Neural crest cell (in vitro differentiated cells): Measurements from ENCODE around the gene S1PR3. TPM values are rescaled to one million over a fixed set of nuclear protein-coding genes. Genes with fewer than 3 reads are reported as not detected.

Experiments
- DNase-seq: peaks from one replicate; pipeline ENCODE4 v3.0.0; 2021; ENCODE audit warnings: low read depth, mixed read lengths, low spot score
- H3K27ac Mint-ChIP-seq: one replicate; pipeline ENCODE4 v1.8.0; 2021; ENCODE audit warnings: mild to moderate bottlenecking, mixed read lengths; ENCODE audit not compliant: unreplicated experiment
- H3K27me3 Mint-ChIP-seq: 2 replicates; pipeline ENCODE4 v1.8.0; 2021; ENCODE audit warnings: low read depth, mild to moderate bottlenecking, mixed read lengths
- H3K36me3 Mint-ChIP-seq: 2 replicates; pipeline ENCODE4 v1.8.0; 2021; ENCODE audit warnings: low read depth, mild to moderate bottlenecking, mixed read lengths
- H3K4me1 Mint-ChIP-seq: 2 replicates; pipeline ENCODE4 v1.8.0; 2021; ENCODE audit warnings: mixed read lengths
- H3K4me3 Mint-ChIP-seq: one replicate; pipeline ENCODE4 v1.8.0; 2021; ENCODE audit warnings: mild to moderate bottlenecking, mixed read lengths
- H3K9me3 Mint-ChIP-seq: 2 replicates; pipeline ENCODE4 v1.8.0; 2021; ENCODE audit warnings: mixed read lengths
- total RNA-seq: library from RNA; stranded (reverse); gene quantifications from 2 replicates; pipeline ENCODE4 v1.2.1, GENCODE V29; 2021
- TF ChIP-seq, protein P1 (sequence below): fragments of 200-600 bp; sonication (generic); conservative IDR thresholded peaks from 2 replicates; pipeline ENCODE4 v1.5.0; 2021; ENCODE audit warnings: antibody characterized with exemption, mild to moderate bottlenecking

The S1PR3 gene
- total RNA-seq, 1 donor from 2014 or later, result 7.9 TPM

DNA sequence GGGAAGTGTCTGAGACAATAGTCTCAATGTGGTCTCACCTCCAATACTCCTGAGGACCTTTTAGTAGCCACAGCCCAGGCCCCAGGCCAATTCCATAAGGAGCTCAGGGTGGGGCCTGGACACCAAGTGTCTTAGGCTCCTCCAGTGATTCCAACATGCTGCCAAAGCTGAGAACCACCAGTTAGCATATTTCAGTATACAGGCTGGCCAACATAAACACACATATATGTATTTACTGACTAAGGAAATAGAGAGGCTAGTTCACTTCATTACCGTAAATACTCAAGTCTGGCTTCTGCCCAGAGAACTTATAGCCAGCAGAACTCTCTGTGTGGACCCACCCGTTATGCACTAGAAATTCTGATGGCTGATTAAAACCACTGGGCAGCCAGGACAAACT, 24.1 kb downstream of the S1PR3 start:
- DNase-seq, result no peak
- peaks cover 41% of the 10 kb centered on the region for H3K36me3 Mint-ChIP-seq
- H3K27ac Mint-ChIP-seq, result no peak overlapping the region
- TF ChIP-seq, protein P1, sequence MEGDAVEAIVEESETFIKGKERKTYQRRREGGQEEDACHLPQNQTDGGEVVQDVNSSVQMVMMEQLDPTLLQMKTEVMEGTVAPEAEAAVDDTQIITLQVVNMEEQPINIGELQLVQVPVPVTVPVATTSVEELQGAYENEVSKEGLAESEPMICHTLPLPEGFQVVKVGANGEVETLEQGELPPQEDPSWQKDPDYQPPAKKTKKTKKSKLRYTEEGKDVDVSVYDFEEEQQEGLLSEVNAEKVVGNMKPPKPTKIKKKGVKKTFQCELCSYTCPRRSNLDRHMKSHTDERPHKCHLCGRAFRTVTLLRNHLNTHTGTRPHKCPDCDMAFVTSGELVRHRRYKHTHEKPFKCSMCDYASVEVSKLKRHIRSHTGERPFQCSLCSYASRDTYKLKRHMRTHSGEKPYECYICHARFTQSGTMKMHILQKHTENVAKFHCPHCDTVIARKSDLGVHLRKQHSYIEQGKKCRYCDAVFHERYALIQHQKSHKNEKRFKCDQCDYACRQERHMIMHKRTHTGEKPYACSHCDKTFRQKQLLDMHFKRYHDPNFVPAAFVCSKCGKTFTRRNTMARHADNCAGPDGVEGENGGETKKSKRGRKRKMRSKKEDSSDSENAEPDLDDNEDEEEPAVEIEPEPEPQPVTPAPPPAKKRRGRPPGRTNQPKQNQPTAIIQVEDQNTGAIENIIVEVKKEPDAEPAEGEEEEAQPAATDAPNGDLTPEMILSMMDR, result no peak
- no peaks in the 10 kb centered on the region for H3K9me3 Mint-ChIP-seq
- H3K27me3 Mint-ChIP-seq, result no peaks in the 10 kb centered on the region
- H3K4me3 Mint-ChIP-seq, result no peak overlapping the region
- H3K4me1 Mint-ChIP-seq, result no peaks in the 10 kb centered on the region

DNA sequence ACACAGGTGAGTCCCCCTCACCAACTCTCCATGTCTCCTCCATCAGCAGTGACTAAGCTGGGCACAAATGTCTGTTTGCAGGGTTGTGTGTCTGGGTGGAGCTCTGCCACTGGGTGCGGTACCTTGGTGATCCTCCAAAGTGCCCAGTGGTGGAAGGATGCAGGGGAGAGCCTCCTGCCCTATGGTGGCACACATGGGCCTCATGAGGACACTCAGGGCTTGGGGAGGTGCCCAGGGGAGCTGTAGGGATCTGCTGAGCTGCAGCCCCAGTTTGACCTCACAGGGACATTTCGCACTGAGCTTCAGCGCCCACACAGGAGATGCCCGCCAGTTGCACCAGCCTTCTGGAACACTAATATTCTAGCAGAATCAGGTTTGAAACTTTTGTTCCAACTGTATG, 29.5 kb downstream of the S1PR3 start:
- H3K9me3 Mint-ChIP-seq, result no peaks in the 10 kb centered on the region
- peaks cover 18% of the 10 kb centered on the region for H3K4me1 Mint-ChIP-seq
- TF ChIP-seq, protein P1, result no peak
- H3K27ac Mint-ChIP-seq, result no peak overlapping the region
- no peaks in the 10 kb centered on the region for H3K27me3 Mint-ChIP-seq
- H3K4me3 Mint-ChIP-seq, result no peak overlapping the region
- peaks cover 40% of the 10 kb centered on the region for H3K36me3 Mint-ChIP-seq
- DNase-seq, result no peak

DNA sequence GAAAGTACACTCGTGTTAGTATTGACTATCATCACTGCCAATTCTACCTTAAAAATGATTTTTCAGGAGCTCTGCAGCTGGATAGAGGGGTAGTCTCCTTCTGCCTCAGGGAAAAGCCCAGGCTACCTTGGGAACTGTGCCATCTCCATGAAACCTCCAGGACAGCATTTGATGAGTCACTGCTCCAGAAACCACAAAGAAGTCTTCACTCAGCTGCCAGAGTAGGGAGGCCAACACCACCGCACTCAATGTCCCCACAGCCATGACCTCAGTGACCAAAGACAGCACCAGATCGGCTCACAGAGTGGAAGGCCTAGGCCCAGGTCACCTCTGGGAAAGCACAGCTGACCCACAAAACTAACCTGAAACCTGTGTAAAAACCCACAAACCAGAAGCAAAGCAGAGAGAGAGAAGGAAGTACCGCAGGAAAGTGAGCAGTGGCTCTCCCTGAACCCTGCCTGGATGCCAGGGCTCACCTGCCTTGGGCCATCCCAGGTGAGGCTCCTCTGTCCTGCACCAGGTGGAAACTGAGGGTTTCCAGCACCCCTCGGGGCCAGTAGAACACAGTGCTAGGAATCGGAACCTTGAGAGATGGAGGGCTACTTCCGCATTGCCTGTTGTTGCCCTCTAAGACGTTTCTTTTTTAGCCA, 30.0 kb downstream of the S1PR3 start:
- peaks cover 18% of the 10 kb centered on the region for H3K4me1 Mint-ChIP-seq
- peaks cover 39% of the 10 kb centered on the region for H3K36me3 Mint-ChIP-seq
- no peaks in the 10 kb centered on the region for H3K9me3 Mint-ChIP-seq
- H3K27ac Mint-ChIP-seq, result no peak overlapping the region
- TF ChIP-seq, protein P1, result no peak
- no peak overlapping the region for H3K4me3 Mint-ChIP-seq
- DNase-seq, result no peak
- H3K27me3 Mint-ChIP-seq, result no peaks in the 10 kb centered on the region

DNA sequence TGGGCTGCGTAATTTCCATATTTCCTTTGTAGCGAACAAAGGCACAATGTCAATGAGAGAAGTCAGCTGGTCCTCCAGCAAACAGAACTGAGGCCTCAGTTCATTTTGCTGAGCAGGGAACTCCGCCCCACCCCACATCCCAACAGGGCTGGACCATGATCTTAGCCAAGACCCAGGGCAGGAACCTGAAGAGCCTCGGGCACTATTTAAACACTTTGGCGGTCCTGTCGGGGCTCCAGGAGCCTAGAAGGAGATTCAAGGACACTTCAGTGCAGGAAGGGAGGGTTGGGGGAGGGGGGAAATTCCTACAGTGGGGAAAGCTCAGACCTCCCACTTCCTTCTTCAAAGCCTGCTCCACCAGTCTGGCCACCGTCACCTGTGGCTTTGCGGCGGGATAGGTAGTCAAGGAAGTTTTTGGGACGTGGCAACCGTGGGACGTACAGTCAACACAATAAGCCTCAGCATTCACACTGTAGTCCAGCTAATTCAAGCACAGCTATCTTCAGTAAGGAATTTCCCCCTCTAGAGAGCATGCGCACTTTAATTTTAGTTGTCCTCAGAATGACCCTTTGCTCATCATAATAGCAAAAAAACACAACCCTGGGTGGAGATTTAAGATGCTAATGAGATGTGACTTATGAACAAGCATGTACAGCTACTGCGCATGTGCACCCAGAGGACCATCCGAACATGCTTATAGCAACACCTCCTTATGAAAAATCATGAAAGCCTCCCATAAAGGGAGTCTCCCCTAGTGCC, 30.9 kb downstream of the S1PR3 start:
- TF ChIP-seq, protein P1, result no peak
- H3K27me3 Mint-ChIP-seq, result no peaks in the 10 kb centered on the region
- H3K27ac Mint-ChIP-seq, result peak overlapping the region; percentile 67
- H3K9me3 Mint-ChIP-seq, result no peaks in the 10 kb centered on the region
- peaks cover 41% of the 10 kb centered on the region for H3K36me3 Mint-ChIP-seq
- H3K4me3 Mint-ChIP-seq, result no peak overlapping the region
- no peak for DNase-seq
- H3K4me1 Mint-ChIP-seq, result peaks cover 18% of the 10 kb centered on the region

DNA sequence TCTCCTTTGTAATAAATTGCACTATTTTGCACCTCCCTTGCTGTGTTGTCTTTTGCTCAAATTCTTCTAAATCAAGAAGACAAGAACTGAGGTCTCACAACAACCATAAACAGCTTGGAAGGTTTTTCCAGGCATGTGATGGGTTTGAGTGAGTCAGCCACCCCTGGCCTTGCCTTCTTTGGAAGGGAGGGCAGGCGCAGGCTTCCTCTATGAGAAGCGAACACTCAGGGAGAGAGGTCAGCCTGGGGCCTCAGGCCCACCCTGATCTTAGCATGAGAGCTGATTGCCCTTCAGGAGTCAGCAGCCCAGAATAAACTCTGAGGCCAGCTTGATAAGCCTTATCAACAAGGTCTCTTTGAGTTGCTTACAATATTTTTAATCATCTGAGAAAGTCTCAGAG, 31.6 kb downstream of the S1PR3 start:
- Mint-ChIP-seq H3K36me3 (peaks cover 34% of the 10 kb centered on the region), H3K27ac (no peak overlapping the region)

More for the DNA sequence above, 31.6 kb downstream of the S1PR3 start:
- H3K9me3 Mint-ChIP-seq, result no peaks in the 10 kb centered on the region
- no peak overlapping the region for H3K4me3 Mint-ChIP-seq
- peaks cover 18% of the 10 kb centered on the region for H3K4me1 Mint-ChIP-seq
- no peaks in the 10 kb centered on the region for H3K27me3 Mint-ChIP-seq
- TF ChIP-seq, protein P1, result no peak
- no peak for DNase-seq
